ENCODE measurements around the gene SETD2.
"Not testable (repeated sequence)": the region's sequence is repeated elsewhere in the genome, so short reads cannot be mapped to it uniquely, and the experiment has no call there.

The SETD2 gene

GRCh38 chr3:47092090-47092489 is 71.8 kb downstream of the SETD2 start:
- DNase-seq = no peak

- no peak for DNase-seq
Measured at GRCh38 chr3:47089630-47090029, 74.3 kb downstream of the SETD2 start.

GRCh38 chr3:47086071-47086470 is 77.8 kb downstream of the SETD2 start:
- DNase-seq = no peak

- DNase-seq = no peak
Measured at GRCh38 chr3:47083786-47084185, 80.1 kb downstream of the SETD2 start.

GRCh38 chr3:47082519-47082918 is 81.4 kb downstream of the SETD2 start:
- DNase-seq = no peak

- no peak for DNase-seq
Measured at GRCh38 chr3:47079432-47079831, 84.5 kb downstream of the SETD2 start.

GRCh38 chr3:47073685-47074084 is 90.2 kb downstream of the SETD2 start:
- DNase-seq = no peak

- no peak for DNase-seq
Measured at GRCh38 chr3:47070770-47071169, 93.1 kb downstream of the SETD2 start.

- not testable (repeated sequence) for DNase-seq
Measured at GRCh38 chr3:47066259-47066658, 97.7 kb downstream of the SETD2 start.

- DNase-seq = no peak
Measured at GRCh38 chr3:47065681-47066080, 98.2 kb downstream of the SETD2 start.

- no peak for DNase-seq
Measured at GRCh38 chr3:47065058-47065457, 98.9 kb downstream of the SETD2 start.

GRCh38 chr3:47057212-47057671 is 106.7 kb downstream of the SETD2 start:
- DNase-seq = no peak

GRCh38 chr3:47056705-47057104 is 107.2 kb downstream of the SETD2 start:
- no peak for DNase-seq

GRCh38 chr3:47054412-47054811 is 109.5 kb downstream of the SETD2 start:
- DNase-seq = no peak

GRCh38 chr3:47047673-47048072 is 116.2 kb downstream of the SETD2 start:
- DNase-seq = no peak

- no peak for DNase-seq
Measured at GRCh38 chr3:47047069-47047468, 116.8 kb downstream of the SETD2 start.

- DNase-seq = no peak
Measured at GRCh38 chr3:47042231-47042791, 121.6 kb downstream of the SETD2 start.

GRCh38 chr3:47041114-47041513 is 122.8 kb downstream of the SETD2 start:
- no peak for DNase-seq

- DNase-seq = not testable (repeated sequence)
Measured at GRCh38 chr3:47037302-47037701, 126.6 kb downstream of the SETD2 start.

- DNase-seq = no peak
Measured at GRCh38 chr3:47036145-47036544, 127.8 kb downstream of the SETD2 start.

- DNase-seq = no peak
Measured at GRCh38 chr3:47035645-47036044, 128.3 kb downstream of the SETD2 start.

GRCh38 chr3:47034868-47035489 is 128.9 kb downstream of the SETD2 start:
- DNase-seq = no peak

GRCh38 chr3:47031041-47031440 is 132.9 kb downstream of the SETD2 start:
- DNase-seq = not testable (repeated sequence)

GRCh38 chr3:47028667-47029066 is 135.2 kb downstream of the SETD2 start:
- no peak for DNase-seq

- DNase-seq = no peak
Measured at GRCh38 chr3:47028146-47028545, 135.8 kb downstream of the SETD2 start.
